HG03060 (cell line): ENCODE results near the gene SLC8A2.
"Not testable (repeated sequence)": the region's sequence is repeated elsewhere in the genome, so short reads cannot be mapped to it uniquely, and the experiment has no call there.

Experiments
- ATAC-seq: cut with Tn5 transposase; IDR thresholded peaks from one replicate; pipeline ENCODE4 v1.9.1; 2021; ENCODE audit warnings: low read depth, moderate number of reproducible peaks; ENCODE audit not compliant: unreplicated experiment

Gene SLC8A2

DNA sequence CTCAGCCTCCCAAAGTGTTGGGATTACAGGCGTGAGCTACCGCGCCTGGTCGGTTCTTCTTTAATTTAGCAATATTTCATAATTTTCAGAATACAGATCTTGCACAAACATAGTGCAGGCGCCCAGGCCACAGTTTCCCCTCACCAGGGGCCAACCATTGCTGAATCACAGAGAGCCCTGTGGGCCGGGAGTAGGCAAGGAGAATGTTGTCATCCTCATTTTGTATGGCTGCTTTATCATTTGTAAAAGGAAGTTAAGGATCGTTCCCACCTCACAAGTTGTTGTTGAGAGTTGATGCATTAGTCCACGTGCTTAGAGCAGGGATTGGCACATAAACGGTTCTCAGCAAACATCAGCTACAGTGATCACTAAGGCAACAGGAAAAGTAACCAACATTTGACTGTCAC lies 82.5 kb downstream of the SLC8A2 start:
- no peak for ATAC-seq

DNA sequence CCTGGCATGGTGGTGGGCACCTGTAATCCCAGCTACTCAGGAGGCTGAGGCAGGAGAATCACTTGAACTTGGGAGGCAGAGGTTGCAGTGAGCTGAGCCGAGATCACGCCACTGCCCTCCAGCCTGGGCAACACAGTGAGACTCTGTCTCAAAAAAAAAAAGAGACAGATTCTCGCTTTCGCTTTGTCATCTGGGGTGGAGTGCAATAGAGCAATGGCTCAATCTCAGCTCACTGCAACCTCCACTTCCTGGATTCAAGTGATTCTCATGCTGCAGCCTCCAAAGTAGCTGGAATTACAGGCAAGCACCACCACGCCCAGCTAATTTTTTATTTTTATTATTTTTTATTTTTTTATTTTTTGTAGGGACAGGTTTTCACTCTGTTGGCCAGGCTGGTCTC lies 83.0 kb downstream of the SLC8A2 start:
- ATAC-seq: not testable (repeated sequence)

DNA sequence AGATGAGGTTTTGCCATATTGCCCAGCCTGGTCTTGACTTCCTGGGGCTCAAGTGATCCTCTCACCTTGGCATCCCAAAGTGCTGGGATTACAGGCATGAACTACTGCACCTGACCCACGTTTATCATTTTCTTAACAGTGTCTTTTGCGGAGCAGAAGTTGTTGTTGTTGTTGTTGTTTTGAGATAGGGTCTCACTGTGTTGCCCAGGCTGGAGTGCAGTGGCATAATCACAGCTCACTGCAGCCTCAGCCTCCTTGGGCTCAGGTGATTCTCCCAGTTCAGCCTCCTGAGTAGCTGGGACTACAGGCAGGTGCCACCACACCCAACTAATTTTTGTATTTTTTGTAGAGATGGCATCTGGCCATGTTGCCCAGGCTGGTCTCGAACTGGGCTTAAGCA lies 84.1 kb downstream of the SLC8A2 start:
- ATAC-seq: not testable (repeated sequence)

DNA sequence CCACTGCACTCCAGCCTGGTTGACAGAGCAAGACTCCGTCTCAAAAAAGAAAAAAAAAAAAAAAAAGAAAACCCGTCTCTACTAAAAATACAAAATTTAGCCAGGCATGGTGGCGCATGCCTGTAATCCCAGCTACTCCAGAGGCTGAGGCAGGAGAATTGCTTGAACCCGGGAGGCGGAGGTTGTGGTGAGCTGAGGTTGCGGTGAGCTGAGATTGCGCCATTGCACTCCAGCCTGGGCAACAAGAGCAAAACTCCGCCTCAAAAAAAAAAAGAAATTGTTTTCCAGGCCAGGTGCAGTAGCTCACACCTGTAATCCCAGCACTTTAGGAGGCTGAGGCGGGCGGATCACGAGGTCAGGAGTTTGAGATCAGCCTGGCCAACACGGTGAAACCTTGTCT lies 85.1 kb downstream of the SLC8A2 start:
- not testable (repeated sequence) for ATAC-seq

DNA sequence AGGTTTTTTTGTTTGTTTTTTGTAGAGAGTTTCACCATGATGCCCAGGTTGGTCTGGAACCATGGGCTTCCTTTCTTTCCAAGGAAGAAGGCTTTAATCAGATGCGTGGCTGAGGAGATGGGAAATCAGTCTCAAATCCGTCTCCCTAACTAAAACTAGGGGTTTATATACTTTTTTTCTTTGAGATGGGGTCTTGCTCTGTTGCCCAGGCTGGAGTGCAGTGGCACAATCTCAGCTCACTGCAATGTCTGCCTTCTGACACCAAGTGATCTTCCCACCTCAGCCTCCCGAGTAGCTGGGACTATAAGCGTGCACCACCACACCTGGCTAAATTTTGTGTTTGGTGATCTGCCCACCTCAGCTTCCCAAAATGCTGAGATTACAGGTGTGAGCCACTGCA lies 87.2 kb downstream of the SLC8A2 start:
- ATAC-seq: not testable (repeated sequence)

- not testable (repeated sequence) for ATAC-seq
Observed at GRCh38 chr19:47383890-47384289, 87.8 kb downstream of the SLC8A2 start.

DNA sequence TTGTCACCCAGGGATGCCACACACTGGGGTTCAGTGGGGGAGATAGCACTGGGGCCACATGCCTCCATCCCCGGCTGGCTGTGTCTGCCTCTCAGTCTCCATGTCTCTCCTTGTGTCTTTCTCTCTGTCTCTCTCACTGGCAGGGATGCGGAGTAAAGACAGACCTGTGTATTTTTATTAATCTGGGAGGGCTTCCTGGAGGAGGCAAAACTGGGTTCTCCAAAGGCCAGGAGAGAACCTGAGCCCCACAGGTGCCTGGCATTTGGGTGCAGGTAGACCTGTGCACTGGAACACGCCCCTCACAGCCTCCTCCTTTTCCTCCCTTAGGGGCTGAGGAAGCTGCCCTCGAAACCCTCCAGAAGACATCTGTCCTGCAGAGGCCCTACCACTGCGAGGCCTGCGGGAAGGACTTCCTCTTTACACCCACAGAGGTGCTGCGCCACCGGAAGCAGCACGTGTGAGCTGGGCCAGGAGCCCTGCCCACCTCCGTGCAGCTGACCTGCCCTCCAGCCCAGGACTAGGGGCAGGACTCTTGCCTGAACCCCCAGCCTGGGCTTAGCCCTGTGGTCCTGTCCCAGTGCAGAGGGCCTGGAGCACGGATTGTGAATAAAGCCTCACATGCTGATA lies 89.9 kb downstream of the SLC8A2 start:
- no peak for ATAC-seq

DNA sequence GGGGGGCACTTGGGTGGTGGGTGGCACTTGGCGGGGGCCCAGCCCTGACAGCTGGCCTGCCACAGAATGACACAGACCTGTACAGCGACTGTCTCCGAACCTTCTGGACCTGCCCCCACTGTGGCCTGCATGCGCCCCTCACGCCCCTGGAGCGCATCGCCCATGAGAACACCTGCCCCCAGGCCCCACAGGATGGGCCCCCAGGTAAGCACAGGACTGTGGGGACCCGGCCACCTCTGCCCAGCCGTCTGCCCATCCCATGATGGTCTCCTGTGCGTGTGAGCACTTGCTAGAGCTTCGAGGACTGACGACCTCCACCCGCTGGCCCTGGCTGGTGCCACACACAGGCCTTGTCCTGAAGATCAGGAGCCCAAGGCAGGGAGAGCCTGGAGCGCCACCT lies 90.6 kb downstream of the SLC8A2 start:
- no peak for ATAC-seq

- no peak for ATAC-seq
Observed at GRCh38 chr19:47380559-47380958, 91.1 kb downstream of the SLC8A2 start.

DNA sequence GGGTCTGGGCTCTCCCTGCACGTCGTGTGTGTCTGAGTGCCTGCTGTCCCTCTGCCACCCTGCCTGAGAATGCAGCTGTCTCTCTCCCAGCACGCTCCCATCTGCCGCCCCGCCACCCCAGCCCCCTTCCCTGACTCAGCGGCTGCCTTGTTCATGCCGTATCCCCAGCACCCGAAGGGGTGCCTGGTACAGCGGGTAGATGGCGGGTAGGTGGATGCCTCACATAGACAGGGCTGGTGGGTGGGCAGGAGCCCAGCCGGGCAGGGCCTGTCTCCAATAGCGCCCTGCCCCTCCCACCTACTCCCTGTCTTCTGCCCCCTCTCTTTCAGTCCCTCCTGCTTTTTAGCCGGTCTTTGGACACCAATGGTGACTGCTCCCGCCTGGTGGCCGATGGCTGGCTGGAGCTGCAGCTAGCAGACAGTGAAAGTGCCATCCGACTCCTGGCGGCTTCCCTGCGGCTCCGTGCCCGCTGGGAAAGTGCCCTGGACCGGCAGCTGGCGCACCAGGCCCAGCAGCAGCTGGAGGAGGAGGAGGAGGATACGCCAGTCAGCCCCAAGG lies 92.2 kb downstream of the SLC8A2 start:
- ATAC-seq: no peak

DNA sequence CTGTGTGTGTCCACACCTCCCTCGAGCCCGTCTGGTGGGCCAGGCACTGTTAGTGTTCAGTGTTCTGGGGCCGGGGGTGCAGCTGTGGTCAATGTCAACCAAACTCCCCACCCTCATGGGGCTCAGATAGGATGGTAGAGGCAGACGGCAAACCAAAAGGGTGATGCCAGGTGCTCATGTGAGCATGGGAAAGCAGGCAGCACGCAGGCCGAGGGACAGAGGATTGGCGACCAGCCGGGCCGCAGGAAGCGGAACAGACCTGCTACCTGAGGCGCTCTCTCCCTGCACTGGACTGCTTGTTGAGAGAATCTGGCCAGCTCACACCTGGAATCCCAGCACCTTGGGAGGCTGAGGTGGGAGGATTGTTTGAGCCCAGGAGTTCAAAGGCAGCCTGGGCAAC lies 93.4 kb downstream of the SLC8A2 start:
- no peak for ATAC-seq
